Endothelial cell (in vitro differentiated cells): ENCODE results near the gene VPS37C. TPM values are rescaled to one million over a fixed set of nuclear protein-coding genes. Genes with fewer than 3 reads are reported as not detected.

Experiments used
- DNase-seq: peaks from one replicate; pipeline ENCODE4 v3.0.0; 2021; ENCODE audit warnings: low spot score
- H3K27ac Mint-ChIP-seq: one replicate; pipeline ENCODE4 v1.8.0; 2021; ENCODE audit warnings: mixed read lengths, inconsistent platforms; ENCODE audit not compliant: unreplicated experiment
- H3K27me3 Mint-ChIP-seq: one replicate; pipeline ENCODE4 v1.8.0; 2021; ENCODE audit warnings: mild to moderate bottlenecking, moderate library complexity, mixed read lengths, inconsistent platforms; ENCODE audit not compliant: unreplicated experiment
- H3K36me3 Mint-ChIP-seq: one replicate; pipeline ENCODE4 v1.8.0; 2021; ENCODE audit warnings: mild to moderate bottlenecking, low read depth, mixed read lengths, inconsistent platforms; ENCODE audit not compliant: unreplicated experiment
- H3K4me1 Mint-ChIP-seq: one replicate; pipeline ENCODE4 v1.8.0; 2021; ENCODE audit warnings: mild to moderate bottlenecking, mixed read lengths, inconsistent platforms; ENCODE audit not compliant: unreplicated experiment
- H3K4me3 Mint-ChIP-seq: one replicate; pipeline ENCODE4 v1.8.0; 2021; ENCODE audit warnings: mild to moderate bottlenecking, mixed read lengths, inconsistent platforms; ENCODE audit not compliant: unreplicated experiment
- H3K9me3 Mint-ChIP-seq: one replicate; pipeline ENCODE4 v1.8.0; 2021; ENCODE audit warnings: mixed read lengths, inconsistent platforms; ENCODE audit not compliant: unreplicated experiment
- total RNA-seq: library from RNA; stranded (reverse); fragmentation: NEBNext Ultra II Directional; extraction: Animal tissue kit (Norgen Biotek cat#: 25700); gene quantifications from one replicate; pipeline ENCODE4 v1.2.1, GENCODE V29; 2021; ENCODE audit not compliant: unreplicated experiment
- TF ChIP-seq, protein P1 (sequence below): fragments of 200-600 bp; sonication (generic); IDR thresholded peaks from one replicate; pipeline ENCODE4 v1.5.0; 2021; ENCODE audit warnings: antibody characterized with exemption; ENCODE audit not compliant: unreplicated experiment

VPS37C gene
- total RNA-seq, 1 donor from 2014 or later: 23.9 TPM

DNA sequence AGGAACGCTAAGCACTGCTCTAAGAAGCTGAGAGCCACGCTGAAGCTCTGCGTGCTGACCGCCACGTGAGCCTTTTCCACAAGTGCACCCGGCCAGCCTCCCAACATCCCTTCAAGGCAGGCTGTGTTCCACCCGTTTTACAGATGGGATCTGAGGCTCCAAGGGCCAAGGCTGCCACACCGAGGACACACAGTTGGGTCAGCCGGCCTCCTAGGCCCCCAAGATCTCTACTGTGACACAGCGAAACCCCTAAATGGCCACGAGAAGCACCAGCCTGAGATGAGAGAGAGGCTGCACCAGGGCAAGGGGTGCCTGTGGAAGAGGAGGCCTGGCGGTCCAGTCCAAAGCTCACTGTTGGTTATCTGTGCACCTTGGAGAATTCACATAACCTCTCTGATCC, 70.7 kb downstream of the VPS37C start:
- H3K4me1 Mint-ChIP-seq: peaks cover 3% of the 10 kb centered on the region
- H3K27ac Mint-ChIP-seq: no peak overlapping the region
- H3K9me3 Mint-ChIP-seq: peaks cover 9% of the 10 kb centered on the region

DNA sequence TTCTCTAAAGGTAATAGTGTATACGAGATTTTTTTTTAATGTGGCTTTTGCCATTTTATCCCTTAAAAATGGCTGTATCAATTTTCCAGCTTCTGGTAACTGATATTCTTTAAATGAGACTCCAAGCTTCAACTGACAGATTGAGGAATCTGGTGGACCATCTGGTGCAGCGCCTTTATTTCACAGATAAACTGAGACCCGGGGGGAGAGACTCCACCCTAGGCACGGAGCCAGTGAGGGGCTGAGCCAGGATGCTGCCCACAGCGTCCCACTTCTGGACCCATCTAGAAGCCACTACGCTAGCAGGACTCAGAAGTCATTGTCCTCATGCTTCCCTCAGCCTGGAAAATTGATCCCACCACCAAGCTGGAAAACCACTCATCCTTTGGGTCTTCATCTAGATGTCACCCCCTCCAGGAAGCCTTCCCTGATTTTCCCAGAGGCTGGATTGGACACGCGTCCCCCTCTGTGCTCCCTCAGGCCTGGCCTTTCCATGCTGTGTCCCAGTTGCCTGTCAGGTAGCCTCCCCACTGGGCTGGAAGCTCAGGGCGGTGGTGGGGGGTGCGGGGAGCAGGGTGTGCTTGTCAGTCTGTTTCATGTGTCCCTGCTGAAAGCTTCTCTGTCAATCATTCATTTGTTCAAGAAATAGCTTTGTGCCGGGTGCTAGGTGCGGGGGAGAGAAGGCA, 71.3 kb downstream of the VPS37C start:
- TF ChIP-seq, protein P1, sequence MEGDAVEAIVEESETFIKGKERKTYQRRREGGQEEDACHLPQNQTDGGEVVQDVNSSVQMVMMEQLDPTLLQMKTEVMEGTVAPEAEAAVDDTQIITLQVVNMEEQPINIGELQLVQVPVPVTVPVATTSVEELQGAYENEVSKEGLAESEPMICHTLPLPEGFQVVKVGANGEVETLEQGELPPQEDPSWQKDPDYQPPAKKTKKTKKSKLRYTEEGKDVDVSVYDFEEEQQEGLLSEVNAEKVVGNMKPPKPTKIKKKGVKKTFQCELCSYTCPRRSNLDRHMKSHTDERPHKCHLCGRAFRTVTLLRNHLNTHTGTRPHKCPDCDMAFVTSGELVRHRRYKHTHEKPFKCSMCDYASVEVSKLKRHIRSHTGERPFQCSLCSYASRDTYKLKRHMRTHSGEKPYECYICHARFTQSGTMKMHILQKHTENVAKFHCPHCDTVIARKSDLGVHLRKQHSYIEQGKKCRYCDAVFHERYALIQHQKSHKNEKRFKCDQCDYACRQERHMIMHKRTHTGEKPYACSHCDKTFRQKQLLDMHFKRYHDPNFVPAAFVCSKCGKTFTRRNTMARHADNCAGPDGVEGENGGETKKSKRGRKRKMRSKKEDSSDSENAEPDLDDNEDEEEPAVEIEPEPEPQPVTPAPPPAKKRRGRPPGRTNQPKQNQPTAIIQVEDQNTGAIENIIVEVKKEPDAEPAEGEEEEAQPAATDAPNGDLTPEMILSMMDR: no peak
- DNase-seq: no peak

More for the DNA sequence above, 70.7 kb downstream of the VPS37C start:
- Mint-ChIP-seq H3K36me3 (peaks cover 8% of the 10 kb centered on the region), H3K27me3 (peaks cover 8% of the 10 kb centered on the region), H3K4me3 (no peak overlapping the region)
- no peak for DNase-seq
- TF ChIP-seq, protein P1: no peak

DNA sequence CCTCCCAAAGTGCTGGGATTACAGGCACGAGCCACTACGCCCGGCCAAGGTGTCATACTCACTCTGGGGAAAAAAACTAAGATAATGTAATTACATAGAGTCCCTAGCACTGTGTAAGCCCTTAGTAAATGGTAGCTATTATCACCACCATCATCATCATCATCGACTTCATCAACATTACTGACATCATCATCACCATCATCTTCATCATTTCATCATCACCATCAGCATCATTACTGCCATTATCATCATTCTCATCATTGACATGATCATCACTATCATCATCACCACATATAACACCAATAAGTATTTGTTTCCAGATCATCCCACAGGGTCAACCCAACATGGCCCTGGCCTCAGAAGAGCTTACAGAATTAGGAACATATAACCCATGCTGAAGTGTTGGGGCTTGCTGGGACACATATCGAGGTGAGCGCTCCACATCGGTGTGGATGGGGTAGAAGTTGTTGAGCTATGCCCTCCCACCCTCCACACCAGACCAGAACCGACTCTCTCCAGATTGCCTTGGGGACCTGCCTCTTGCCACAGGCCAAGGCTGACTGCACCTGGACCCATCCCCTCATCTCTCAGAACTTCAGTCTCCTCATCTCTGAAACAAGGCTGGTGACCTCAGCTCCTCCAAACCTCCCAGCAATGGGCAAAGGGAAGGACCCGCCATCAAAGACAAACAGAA, 73.7 kb downstream of the VPS37C start:
- H3K9me3 Mint-ChIP-seq: no peaks in the 10 kb centered on the region
- peaks cover 3% of the 10 kb centered on the region for H3K4me1 Mint-ChIP-seq
- DNase-seq: no peak
- no peak overlapping the region for H3K4me3 Mint-ChIP-seq
- H3K27ac Mint-ChIP-seq: no peak overlapping the region
- no peaks in the 10 kb centered on the region for H3K36me3 Mint-ChIP-seq
- peaks cover 3% of the 10 kb centered on the region for H3K27me3 Mint-ChIP-seq
- TF ChIP-seq, protein P1: no peak

More for the DNA sequence above, 71.3 kb downstream of the VPS37C start:
- Mint-ChIP-seq H3K9me3 (peaks cover 7% of the 10 kb centered on the region), H3K27me3 (peaks cover 4% of the 10 kb centered on the region), H3K27ac (no peak overlapping the region), H3K4me1 (peaks cover 3% of the 10 kb centered on the region), H3K36me3 (peaks cover 7% of the 10 kb centered on the region), H3K4me3 (no peak overlapping the region)

DNA sequence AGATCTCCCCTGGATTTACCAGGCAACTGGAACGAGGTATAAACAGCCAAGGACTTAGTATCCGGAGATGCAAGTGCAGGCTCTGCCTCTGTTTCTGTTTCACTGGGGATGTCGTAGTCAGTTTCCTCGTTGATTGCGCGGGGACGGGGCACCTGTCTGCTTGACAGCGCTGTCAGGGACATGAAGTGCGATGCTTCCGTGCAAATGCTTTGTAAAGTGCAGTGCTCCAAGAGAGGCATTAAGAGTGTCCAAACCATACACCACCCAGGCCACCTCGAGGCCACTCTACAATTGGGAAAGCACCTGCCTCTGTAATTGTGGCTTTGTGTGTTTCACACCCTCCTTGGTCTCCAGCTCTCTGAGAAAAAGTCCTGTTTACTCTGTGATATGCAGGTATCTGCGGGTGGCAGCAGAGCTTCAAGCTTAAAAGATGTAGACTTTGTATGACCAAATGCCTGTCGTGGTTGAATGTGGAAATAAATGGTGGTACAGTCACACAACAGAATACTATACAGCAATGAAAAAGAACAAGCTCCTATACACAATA, 77.6 kb downstream of the VPS37C start:
- no peaks in the 10 kb centered on the region for H3K9me3 Mint-ChIP-seq
- no peaks in the 10 kb centered on the region for H3K36me3 Mint-ChIP-seq
- DNase-seq: no peak
- H3K4me3 Mint-ChIP-seq: no peak overlapping the region
- H3K27me3 Mint-ChIP-seq: peaks cover 6% of the 10 kb centered on the region
- no peaks in the 10 kb centered on the region for H3K4me1 Mint-ChIP-seq
- TF ChIP-seq, protein P1: no peak
- peak overlapping the region; percentile 30 for H3K27ac Mint-ChIP-seq
